H1 (cell line): ENCODE measurements around the gene PTH2R. TPM values are rescaled to one million over a fixed set of nuclear protein-coding genes. Genes with fewer than 3 reads are reported as not detected.
A peak's percentile ranks its signal among the peaks of the same experiment; 100 is the strongest.

Experiments
- CTCF ChIA-PET: fragments of 300-600 bp; sonication (Branson Sonifier 250); formaldehyde crosslinking; loops from one replicate; lab custom pipeline; 2021; ENCODE audit not compliant: partially characterized antibody; lab: Charles Lee
- POLR2A ChIA-PET: fragments of 300-600 bp; sonication (Branson Sonifier 250); formaldehyde crosslinking; loops from one replicate; lab custom pipeline; 2021; ENCODE audit warnings: inconsistent platforms; ENCODE audit not compliant: partially characterized antibody; lab: Charles Lee
- DNase-seq, 2 experiments: peaks; one replicate each; pipeline versions ENCODE4 v3.0.0 to v3.0.0-alpha.2; 2010 to 2022; ENCODE audit warnings: low spot score in 2 of 2, low read depth in 1 of 2, mixed read lengths in 1 of 2
- FAIRE-seq: peaks from 2 replicates; lab custom pipeline; 2011; peaks lifted over from hg19 to GRCh38; lab: Jason Lieb, UNC
- H2AFZ ChIP-seq: 2 replicates; pipeline ENCODE4 v1.8.1; 2012; ENCODE audit warnings: low read length, inconsistent platforms
- H2AK5ac ChIP-seq: 2 replicates; pipeline ENCODE4 v1.6.1; 2013; ENCODE audit warnings: low read depth, low read length
- H2BK120ac ChIP-seq: replicated peaks from 2 replicates; pipeline ENCODE3; 2013; ENCODE audit warnings: low read depth, low read length, inconsistent platforms
- H2BK12ac ChIP-seq: 2 replicates; pipeline ENCODE4 v1.6.1; 2013; ENCODE audit warnings: low read depth, low read length
- H2BK15ac ChIP-seq: 2 replicates; pipeline ENCODE4 v1.6.1; 2013; ENCODE audit warnings: low read length
- H2BK20ac ChIP-seq: 2 replicates; pipeline ENCODE4 v1.6.1; 2013; ENCODE audit warnings: low read length
- H2BK5ac ChIP-seq: 2 replicates; pipeline ENCODE4 v1.6.1; 2013; ENCODE audit warnings: low read depth, low read length
- H3K14ac ChIP-seq: 2 replicates; pipeline ENCODE4 v1.6.1; 2013; ENCODE audit warnings: inconsistent platforms; ENCODE audit not compliant: insufficient read length
- H3K18ac ChIP-seq: 2 replicates; pipeline ENCODE4 v1.6.1; 2013; ENCODE audit warnings: low read length; ENCODE audit errors: extremely low read depth
- H3K23ac ChIP-seq: 2 replicates; pipeline ENCODE4 v1.6.1; 2013; ENCODE audit warnings: inconsistent platforms; ENCODE audit not compliant: insufficient read length
- H3K23me2 ChIP-seq: 2 replicates; pipeline ENCODE4 v1.6.1; 2013; ENCODE audit warnings: low read depth, low read length
- H3K27ac ChIP-seq: 2 replicates; pipeline ENCODE4 v1.6.1; 2011; ENCODE audit warnings: low read depth, low read length, inconsistent platforms
- H3K27me3 ChIP-seq, 4 experiments: replicated peaks in 1 of 4; 1 replicate in 1 of 4; 2 replicates in 3 of 4; pipeline versions ENCODE4 v1.6.1 to v1.8.1; 2011 to 2013; ENCODE audit warnings: low read length in 3 of 4, mild to moderate bottlenecking in 3 of 4, inconsistent platforms in 2 of 4, mixed read lengths in 2 of 4, moderate library complexity in 1 of 4; ENCODE audit not compliant: control insufficient read depth in 3 of 4, insufficient read depth in 3 of 4; ENCODE audit errors: extremely low read depth in 1 of 4
- H3K36me3 ChIP-seq, 4 experiments: 2 replicates each; pipeline versions ENCODE4 v1.6.1 to v1.8.1; 2011 to 2013; ENCODE audit warnings: mild to moderate bottlenecking in 4 of 4, low read length in 3 of 4, moderate library complexity in 2 of 4, control low read depth in 1 of 4, inconsistent platforms in 1 of 4; ENCODE audit not compliant: insufficient read depth in 4 of 4, control insufficient read depth in 2 of 4
- H3K4ac ChIP-seq: replicated peaks from 2 replicates; pipeline ENCODE3; 2013; ENCODE audit warnings: low read length, low read depth, mixed read lengths, inconsistent platforms; ENCODE audit not compliant: insufficient read length
- H3K4me1 ChIP-seq, 4 experiments: replicated peaks in 1 of 4; 1 replicate in 1 of 4; 2 replicates in 3 of 4; pipeline versions ENCODE4 v1.6.1 to v1.8.1; 2011 to 2013; ENCODE audit warnings: low read length in 3 of 4, inconsistent platforms in 2 of 4, mixed read lengths in 1 of 4; ENCODE audit not compliant: insufficient read depth in 4 of 4, control insufficient read depth in 3 of 4
- H3K4me2 ChIP-seq, 2 experiments: 2 replicates each; pipeline versions ENCODE4 v1.6.1 to v1.8.1; 2011 to 2013; ENCODE audit warnings: low read depth in 2 of 2, low read length in 2 of 2, control low read depth in 1 of 2, inconsistent platforms in 1 of 2, mild to moderate bottlenecking in 1 of 2; ENCODE audit not compliant: insufficient read depth in 1 of 2
- H3K4me3 ChIP-seq, 4 experiments: fragments of 200-600, 300-600 bp in 1 of 4; sonication (generic), shearing (Covaris generic), sonication (Bioruptor Twin) in 1 of 4; 2 replicates each; pipeline versions ENCODE4 v1.5.1 to v1.8.1; 2011 to 2016; ENCODE audit warnings: low read length in 4 of 4, low read depth in 3 of 4, control low read depth in 2 of 4, inconsistent platforms in 2 of 4, mild to moderate bottlenecking in 2 of 4, mixed read lengths in 1 of 4, moderate library complexity in 1 of 4; ENCODE audit not compliant: insufficient read depth in 2 of 4; ENCODE audit errors: extremely low read depth in 1 of 4
- H3K56ac ChIP-seq: replicated peaks from 2 replicates; pipeline ENCODE3; 2013; ENCODE audit warnings: low read depth, mild to moderate bottlenecking, mixed read lengths, low read length, inconsistent platforms; ENCODE audit not compliant: insufficient read length
- H3K79me1 ChIP-seq: 2 replicates; pipeline ENCODE4 v1.6.1; 2013; ENCODE audit warnings: low read depth, low read length, control low read depth
- H3K79me2 ChIP-seq, 2 experiments: 2 replicates each; pipeline versions ENCODE4 v1.6.1 to v1.8.1; 2012 to 2013; ENCODE audit warnings: low read length in 2 of 2, mild to moderate bottlenecking in 2 of 2, inconsistent platforms in 1 of 2; ENCODE audit not compliant: insufficient read depth in 2 of 2, control insufficient read depth in 1 of 2
- H3K9ac ChIP-seq, 4 experiments: replicated peaks in 1 of 4; 1 replicate in 1 of 4; 2 replicates in 3 of 4; pipeline versions ENCODE4 v1.6.1 to v1.8.1; 2011 to 2013; ENCODE audit warnings: low read depth in 3 of 4, low read length in 3 of 4, control low read depth in 2 of 4, mild to moderate bottlenecking in 2 of 4, moderate library complexity in 2 of 4, inconsistent platforms in 1 of 4; ENCODE audit errors: extremely low read depth in 1 of 4
- H3K9me3 ChIP-seq, 2 experiments: 2 replicates each; pipeline versions ENCODE4 v1.6.1 to v1.8.1; 2012 to 2013; ENCODE audit warnings: mild to moderate bottlenecking in 2 of 2, moderate library complexity in 2 of 2, control low read depth in 1 of 2, inconsistent platforms in 1 of 2, low read depth in 1 of 2, low read length in 1 of 2, mixed read lengths in 1 of 2; ENCODE audit not compliant: insufficient read depth in 2 of 2
- H4K20me1 ChIP-seq, 2 experiments: replicated peaks in 1 of 2; 2 replicates each; pipeline versions ENCODE3 to v1.8.1; 2011 to 2013; ENCODE audit warnings: inconsistent platforms in 2 of 2, low read length in 2 of 2, mild to moderate bottlenecking in 1 of 2; ENCODE audit not compliant: insufficient read depth in 2 of 2, control insufficient read depth in 1 of 2
- H4K5ac ChIP-seq: 2 replicates; pipeline ENCODE4 v1.6.1; 2013; ENCODE audit warnings: low read length, low read depth, mixed read lengths, inconsistent platforms; ENCODE audit not compliant: insufficient read length
- H4K8ac ChIP-seq: 2 replicates; pipeline ENCODE4 v1.8.0; 2013; ENCODE audit warnings: mild to moderate bottlenecking, moderate library complexity, low read length, inconsistent platforms; ENCODE audit not compliant: insufficient read depth; ENCODE audit errors: extremely low read depth
- H4K91ac ChIP-seq: replicated peaks from 2 replicates; pipeline ENCODE3; 2013; ENCODE audit warnings: low read length, mixed read lengths, inconsistent platforms; ENCODE audit not compliant: insufficient read length
- BACH1 ChIP-seq: IDR thresholded peaks from 2 replicates; pipeline ENCODE4 v1.6.1; 2012; ENCODE audit warnings: low read length, improper control_type of control experiment
- EZH2 ChIP-seq: fragments of 200-600 bp; sonication (generic); IDR thresholded peaks from 2 replicates; pipeline ENCODE4 v1.7.1; 2012; ENCODE audit warnings: low read depth, mild to moderate bottlenecking, moderate library complexity, low read length, inconsistent platforms; ENCODE audit not compliant: severe bottlenecking
- RAD21 ChIP-seq, 2 experiments: IDR thresholded peaks in 1 of 2; conservative IDR thresholded peaks in 1 of 2; 2 replicates each; pipeline ENCODE4 v1.6.1; 2011; ENCODE audit warnings: low read depth in 2 of 2, low read length in 2 of 2, improper control_type of control experiment in 1 of 2, inconsistent platforms in 1 of 2, mild to moderate bottlenecking in 1 of 2, moderate library complexity in 1 of 2
- WGBS, 2 experiments: shearing (Covaris generic) in 1 of 2; methylation state at CpG; one replicate each; pipeline versions ENCODE4 v1.1.6 to v1.1.7; 2013 to 2015; ENCODE audit warnings: low lambda C conversion rate in 2 of 2, mixed read lengths in 2 of 2, inconsistent platforms in 1 of 2, low coverage in 1 of 2, missing lambda C conversion rate in 1 of 2; ENCODE audit not compliant: insufficient replicate concordance in 2 of 2, insufficient coverage in 1 of 2, insufficient read length in 1 of 2; ENCODE audit errors: extremely low coverage in 1 of 2, missing lambda C conversion rate in 1 of 2; 5-methylcytosine and 5-hydroxymethylcytosine counted together
- polyA plus RNA-seq, 7 experiments: library from polyadenylated mRNA; depleted of rRNA in 3 of 7; stranded (reverse) in 5 of 7; unstranded in 2 of 7; fragments of >200 nt in 5 of 7; fragments of 200-250 nt in 2 of 7; gene quantifications; 1 replicate in 5 of 7; 2 replicates in 1 of 7; 4 replicates in 1 of 7; pipeline versions ENCODE4 v1.2.1 to v1.2.3, GENCODE V29; 2011 to 2013; ENCODE audit warnings: missing spikeins in 2 of 7, mixed read lengths in 2 of 7
- total RNA-seq: library from RNA; stranded (reverse); fragmentation: NEBNext Ultra II Directional; extraction: Animal tissue kit (Norgen Biotek cat#: 25700); gene quantifications from 2 replicates; pipeline ENCODE4 v1.2.1, GENCODE V29; 2021
- TF ChIP-seq, protein P1 (sequence below), 3 experiments: IDR thresholded peaks; 1 replicate in 2 of 3; 2 replicates in 1 of 3; pipeline versions ENCODE4 v1.5.1 to v1.6.1; 2011; ENCODE audit warnings: low read length in 3 of 3, mild to moderate bottlenecking in 3 of 3, inconsistent platforms in 2 of 3, low read depth in 1 of 3, moderate library complexity in 1 of 3; ENCODE audit not compliant: insufficient read depth in 1 of 3; ENCODE audit errors: control extremely low read depth in 1 of 3

PTH2R gene
- total and polyA plus RNA-seq, 2 of the 8 experiments (the other 6 are each of a cell fraction or from before 2014, with no cell fraction given), result 0.19 to 0.38 TPM

- H3K23ac ChIP-seq, result no peak overlapping the region
- no peak overlapping the region for H4K91ac ChIP-seq
- no peaks in the 10 kb centered on the region for H3K79me1 ChIP-seq
- H3K9me3 ChIP-seq, result no peaks in the 10 kb centered on the region
- peak overlapping the region in 1 of 4 experiments; percentile 55; a peak in 2 of 8 replicates for H3K4me3 ChIP-seq
- no peaks in the 10 kb centered on the region for H3K79me2 ChIP-seq
- CTCF ChIA-PET, result interaction anchor here (0.6 to 2.8 kb wide), 39 partner anchors 9 to 1788 kb away, joined by 3 to 17 read pairs (median 4); partner anchors contain the start of gene MAP2
- POLR2A ChIA-PET, result interaction anchor here (0.7 to 1.5 kb wide), 3 partner anchors 9 to 917 kb away, joined by 3 to 7 read pairs (median 4); no protein-coding TSS in a partner anchor
- no peak overlapping the region for H3K27ac ChIP-seq
- H3K23me2 ChIP-seq, result peaks cover 6% of the 10 kb centered on the region; the same call in 1 of the 2 replicates
- WGBS, 2 experiments, result 29% methylated on average over 9 of the region's 9 CpGs; no CpG with 5 or more reads in 1 of the 2 experiments
- no peak overlapping the region for H3K14ac ChIP-seq
- no peak overlapping the region for H3K18ac ChIP-seq
- TF ChIP-seq EZH2 (peak; percentile 8), RAD21 (IDR thresholded peaks at IDR 0.05 in 1 of 2, conservative IDR thresholded peaks at IDR 0.05 in 1 of 2; ENCODE audit: low read depth in 2 of 2, low read length in 2 of 2) (peak; percentile 88 to 89), BACH1 (no peak)
- TF ChIP-seq, protein P1, sequence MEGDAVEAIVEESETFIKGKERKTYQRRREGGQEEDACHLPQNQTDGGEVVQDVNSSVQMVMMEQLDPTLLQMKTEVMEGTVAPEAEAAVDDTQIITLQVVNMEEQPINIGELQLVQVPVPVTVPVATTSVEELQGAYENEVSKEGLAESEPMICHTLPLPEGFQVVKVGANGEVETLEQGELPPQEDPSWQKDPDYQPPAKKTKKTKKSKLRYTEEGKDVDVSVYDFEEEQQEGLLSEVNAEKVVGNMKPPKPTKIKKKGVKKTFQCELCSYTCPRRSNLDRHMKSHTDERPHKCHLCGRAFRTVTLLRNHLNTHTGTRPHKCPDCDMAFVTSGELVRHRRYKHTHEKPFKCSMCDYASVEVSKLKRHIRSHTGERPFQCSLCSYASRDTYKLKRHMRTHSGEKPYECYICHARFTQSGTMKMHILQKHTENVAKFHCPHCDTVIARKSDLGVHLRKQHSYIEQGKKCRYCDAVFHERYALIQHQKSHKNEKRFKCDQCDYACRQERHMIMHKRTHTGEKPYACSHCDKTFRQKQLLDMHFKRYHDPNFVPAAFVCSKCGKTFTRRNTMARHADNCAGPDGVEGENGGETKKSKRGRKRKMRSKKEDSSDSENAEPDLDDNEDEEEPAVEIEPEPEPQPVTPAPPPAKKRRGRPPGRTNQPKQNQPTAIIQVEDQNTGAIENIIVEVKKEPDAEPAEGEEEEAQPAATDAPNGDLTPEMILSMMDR (IDR thresholded peaks at IDR 0.05; ENCODE audit: control extremely low read depth in 1 of 3, insufficient read depth in 1 of 3, low read depth in 1 of 3, low read length in 3 of 3), result peak in 2 of 3 experiments; percentile 55 to 60; a peak in 3 of 4 replicates
- no peak overlapping the region for H2AFZ ChIP-seq
- H4K8ac ChIP-seq, result no peak overlapping the region
- no peak overlapping the region for H2BK5ac ChIP-seq
- FAIRE-seq (peak; percentile 78), DNase-seq (no peak)
- H3K4me2 ChIP-seq, result peak overlapping the region; percentile 74 to 80; a peak in 2 of 4 replicates
- no peak overlapping the region for H3K4ac ChIP-seq
- no peak overlapping the region for H2BK120ac ChIP-seq
- H3K9ac ChIP-seq, result no peak overlapping the region
- H4K5ac ChIP-seq, result no peak overlapping the region
- no peak overlapping the region for H3K56ac ChIP-seq
- no peak overlapping the region for H2BK15ac ChIP-seq
- H3K4me1 ChIP-seq, result peaks cover 0 to 5% (median 4%) of the 10 kb centered on the region in 4 experiments; a peak in 3 of 7 replicates
- H2AK5ac ChIP-seq, result no peak overlapping the region
- H2BK12ac ChIP-seq, result no peak overlapping the region
- no peaks in the 10 kb centered on the region for H3K36me3 ChIP-seq
- no peaks in the 10 kb centered on the region for H4K20me1 ChIP-seq
- peaks cover 5 to 26% (median 18%) of the 10 kb centered on the region in 4 experiments for H3K27me3 ChIP-seq
- no peak overlapping the region for H2BK20ac ChIP-seq
Measured at GRCh38 chr2:208407667-208408066, 1.1 kb downstream of the PTH2R start.
